GM10248 (cell line): ENCODE results near the gene LIPG.

Experiments used
- CTCF ChIA-PET: fragments of 300-600 bp; sonication (Branson Sonifier 250); formaldehyde crosslinking; extraction: SDS; loops from one replicate; lab custom pipeline; 2021; ENCODE audit warnings: antibody characterized with exemption; lab: Yijun Ruan, JAX
- POLR2A ChIA-PET: fragments of 350-650 bp; sonication (Branson Sonifier 250); formaldehyde crosslinking; extraction: SDS; loops from one replicate; lab custom pipeline; 2020; ENCODE audit warnings: antibody characterized with exemption; lab: Yijun Ruan, JAX
- DNase-seq: peaks from one replicate; pipeline ENCODE4 v3.0.0; 2012; ENCODE audit errors: extremely low spot score
- CTCF ChIP-seq: IDR thresholded peaks from 2 replicates; pipeline ENCODE4 v1.5.1; 2012; ENCODE audit warnings: mild to moderate bottlenecking, low read depth; ENCODE audit errors: extremely low read depth, missing control alignments, control extremely low read depth

LIPG gene

GRCh38 chr18:49527631-49528327 lies 34.1 kb upstream of the LIPG start:
- CTCF ChIA-PET, result no interaction called here
- no peak for TF ChIP-seq CTCF
- no peak for DNase-seq
- POLR2A ChIA-PET, result no interaction called here

- CTCF ChIA-PET, result no interaction called here
- POLR2A ChIA-PET, result no interaction called here
- DNase-seq, result no peak
- TF ChIP-seq CTCF, result no peak
These were observed 32.3 kb upstream of the LIPG start for GRCh38 chr18:49529596-49529995.

GRCh38 chr18:49531678-49532153 lies 30.1 kb upstream of the LIPG start:
- no peak for TF ChIP-seq CTCF
- CTCF ChIA-PET, result interaction anchor here (1.4 to 1.5 kb wide), 2 partner anchors 9 to 21 kb away, joined by 4 to 6 read pairs; no protein-coding TSS in a partner anchor
- no peak for DNase-seq
- POLR2A ChIA-PET, result no interaction called here

GRCh38 chr18:49534846-49535601 lies 26.8 kb upstream of the LIPG start:
- DNase-seq, result no peak
- ChIA-PET POLR2A (no interaction called here), CTCF (interaction anchor here (1.5 kb wide), 1 partner anchor 16 kb away, joined by 3 read pairs; no protein-coding TSS in a partner anchor)
- TF ChIP-seq CTCF, result no peak

- TF ChIP-seq CTCF, result no peak
- POLR2A ChIA-PET, result no interaction called here
- no peak for DNase-seq
- CTCF ChIA-PET, result interaction anchor here (1.9 kb wide), 1 partner anchor 17 kb away, joined by 5 read pairs; no protein-coding TSS in a partner anchor
These were observed 24.5 kb upstream of the LIPG start for GRCh38 chr18:49537232-49537896.

GRCh38 chr18:49544362-49544761 lies 17.5 kb upstream of the LIPG start:
- CTCF ChIA-PET, result interaction anchor here (1.4 to 1.7 kb wide), 2 partner anchors 30 to 314 kb away, joined by 4 read pairs; no protein-coding TSS in a partner anchor
- POLR2A ChIA-PET, result no interaction called here
- no peak for DNase-seq
- TF ChIP-seq CTCF, result no peak
